DND-41 (cell line): ENCODE measurements around the gene SYCP1.
"Not testable (repeated sequence)": the region's sequence is repeated elsewhere in the genome, so short reads cannot be mapped to it uniquely, and the experiment has no call there.

ENCODE experiments used
- ATAC-seq: fragments of 200-7000 bp; cut with Tn5 transposase; 3 replicates; pipeline ENCODE4 v1.9.1; 2021; ENCODE audit warnings: low read depth; ENCODE audit not compliant: insufficient read depth
- DNase-seq: peaks from one replicate; pipeline ENCODE4 v3.0.0-alpha.2; 2020
- H2AFZ ChIP-seq: 2 replicates; pipeline ENCODE4 v1.6.0; 2012; ENCODE audit warnings: low read depth, low read length
- H3K27ac ChIP-seq: 2 replicates; pipeline ENCODE4 v1.5.1; 2012; ENCODE audit warnings: low read length, inconsistent platforms
- H3K27me3 ChIP-seq: fragments of 200-600 bp; sonication (generic); 2 replicates; pipeline ENCODE4 v1.6.0; 2012; ENCODE audit warnings: low read length, mild to moderate bottlenecking, inconsistent platforms; ENCODE audit not compliant: insufficient read depth, poor library complexity
- H3K36me3 ChIP-seq: 2 replicates; pipeline ENCODE4 v1.5.1; 2012; ENCODE audit warnings: low read length, inconsistent platforms; ENCODE audit not compliant: insufficient read depth
- H3K4me1 ChIP-seq: 2 replicates; pipeline ENCODE4 v1.5.1; 2012; ENCODE audit warnings: mild to moderate bottlenecking, low read length; ENCODE audit not compliant: insufficient read depth
- H3K4me2 ChIP-seq: 2 replicates; pipeline ENCODE4 v1.6.0; 2012; ENCODE audit warnings: mild to moderate bottlenecking, moderate library complexity, low read length, inconsistent platforms; ENCODE audit not compliant: insufficient read depth
- H3K4me3 ChIP-seq, 2 experiments: fragments of 200-600 bp in 1 of 2; shearing (Covaris generic) in 1 of 2; 2 replicates each; pipeline ENCODE4 v1.5.1; 2012 to 2016; ENCODE audit warnings: inconsistent platforms in 2 of 2, low read length in 2 of 2, mild to moderate bottlenecking in 2 of 2, low read depth in 1 of 2, moderate library complexity in 1 of 2
- H3K79me2 ChIP-seq: 2 replicates; pipeline ENCODE4 v1.6.0; 2012; ENCODE audit warnings: low read length, inconsistent platforms; ENCODE audit not compliant: insufficient read depth
- H3K9ac ChIP-seq: 2 replicates; pipeline ENCODE4 v1.6.0; 2012; ENCODE audit warnings: low read depth, mild to moderate bottlenecking, inconsistent platforms, low read length, moderate library complexity
- H3K9me3 ChIP-seq: 2 replicates; pipeline ENCODE4 v1.5.1; 2012; ENCODE audit warnings: low read length, moderate library complexity, mild to moderate bottlenecking, inconsistent platforms; ENCODE audit not compliant: insufficient read depth, severe bottlenecking
- H4K20me1 ChIP-seq: 2 replicates; pipeline ENCODE4 v1.6.0; 2012; ENCODE audit warnings: low read length; ENCODE audit not compliant: insufficient read depth
- EZH2 ChIP-seq: IDR thresholded peaks from 3 replicates; pipeline ENCODE4 v1.6.1; 2012; ENCODE audit warnings: borderline replicate concordance, low read depth, mild to moderate bottlenecking, moderate library complexity, low read length, inconsistent platforms; ENCODE audit not compliant: severe bottlenecking
- TF ChIP-seq, protein P1 (sequence below): IDR thresholded peaks from 2 replicates; pipeline ENCODE4 v1.5.1; 2012; ENCODE audit warnings: borderline replicate concordance, low read length, moderate library complexity, mild to moderate bottlenecking; ENCODE audit not compliant: poor library complexity, severe bottlenecking; ENCODE audit errors: extremely low read depth

Gene SYCP1

DNA sequence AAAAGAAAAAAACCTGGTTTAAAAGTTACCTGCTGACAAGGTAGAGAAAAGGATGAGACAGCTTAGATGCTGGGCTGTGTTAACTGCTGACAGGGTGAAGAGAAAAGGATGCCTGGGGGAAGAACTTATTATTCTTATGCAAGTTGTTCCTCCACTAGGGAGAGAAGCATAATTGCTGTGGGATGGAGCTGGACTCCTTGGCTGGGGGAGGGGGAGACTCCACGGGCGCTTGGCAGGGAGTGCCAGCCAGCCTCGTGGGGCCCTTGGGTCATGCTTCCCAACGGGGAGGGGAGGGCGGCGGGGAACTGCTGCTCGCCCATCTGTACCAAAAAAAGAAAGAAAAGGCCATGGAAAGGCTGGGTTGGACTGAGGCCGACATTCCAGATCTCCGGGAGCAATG lies 47.2 kb downstream of the SYCP1 start:
- H4K20me1 ChIP-seq, result no peaks in the 10 kb centered on the region
- H3K4me1 ChIP-seq, result no peaks in the 10 kb centered on the region
- no peaks in the 10 kb centered on the region for H3K27me3 ChIP-seq
- H3K4me2 ChIP-seq, result no peak overlapping the region
- no peak for DNase-seq
- H3K9me3 ChIP-seq, result no peaks in the 10 kb centered on the region
- H3K36me3 ChIP-seq, result no peaks in the 10 kb centered on the region
- H2AFZ ChIP-seq, result no peak overlapping the region
- TF ChIP-seq, protein P1, sequence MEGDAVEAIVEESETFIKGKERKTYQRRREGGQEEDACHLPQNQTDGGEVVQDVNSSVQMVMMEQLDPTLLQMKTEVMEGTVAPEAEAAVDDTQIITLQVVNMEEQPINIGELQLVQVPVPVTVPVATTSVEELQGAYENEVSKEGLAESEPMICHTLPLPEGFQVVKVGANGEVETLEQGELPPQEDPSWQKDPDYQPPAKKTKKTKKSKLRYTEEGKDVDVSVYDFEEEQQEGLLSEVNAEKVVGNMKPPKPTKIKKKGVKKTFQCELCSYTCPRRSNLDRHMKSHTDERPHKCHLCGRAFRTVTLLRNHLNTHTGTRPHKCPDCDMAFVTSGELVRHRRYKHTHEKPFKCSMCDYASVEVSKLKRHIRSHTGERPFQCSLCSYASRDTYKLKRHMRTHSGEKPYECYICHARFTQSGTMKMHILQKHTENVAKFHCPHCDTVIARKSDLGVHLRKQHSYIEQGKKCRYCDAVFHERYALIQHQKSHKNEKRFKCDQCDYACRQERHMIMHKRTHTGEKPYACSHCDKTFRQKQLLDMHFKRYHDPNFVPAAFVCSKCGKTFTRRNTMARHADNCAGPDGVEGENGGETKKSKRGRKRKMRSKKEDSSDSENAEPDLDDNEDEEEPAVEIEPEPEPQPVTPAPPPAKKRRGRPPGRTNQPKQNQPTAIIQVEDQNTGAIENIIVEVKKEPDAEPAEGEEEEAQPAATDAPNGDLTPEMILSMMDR, result no peak
- TF ChIP-seq EZH2, result no peak
- ATAC-seq, result no peak
- no peaks in the 10 kb centered on the region for H3K79me2 ChIP-seq
- H3K4me3 ChIP-seq, result no peak overlapping the region
- no peak overlapping the region for H3K9ac ChIP-seq
- no peak overlapping the region for H3K27ac ChIP-seq

DNA sequence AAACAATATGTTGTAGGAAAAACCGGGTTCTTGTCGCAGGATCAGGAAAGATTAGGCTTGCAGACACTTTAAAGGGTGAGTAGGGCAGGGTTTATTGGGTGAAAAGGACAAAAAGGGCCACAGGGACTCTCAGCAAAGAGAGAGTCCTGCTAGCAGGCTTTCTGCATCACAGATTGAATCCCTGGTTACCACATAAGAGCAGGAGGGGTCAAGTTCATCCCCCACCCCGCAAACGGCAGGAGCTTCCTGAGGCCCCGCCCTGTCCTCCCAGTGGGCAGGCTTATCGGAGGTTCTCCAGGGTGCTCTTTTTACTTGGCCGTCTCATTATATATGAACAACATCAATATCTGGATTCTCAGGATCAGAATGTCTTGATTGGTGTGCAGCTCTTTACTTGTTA lies 47.7 kb downstream of the SYCP1 start:
- H3K79me2 ChIP-seq, result no peaks in the 10 kb centered on the region
- ATAC-seq, result no peak
- H4K20me1 ChIP-seq, result no peaks in the 10 kb centered on the region
- H3K27me3 ChIP-seq, result no peaks in the 10 kb centered on the region
- no peaks in the 10 kb centered on the region for H3K36me3 ChIP-seq
- no peaks in the 10 kb centered on the region for H3K9me3 ChIP-seq
- H3K4me2 ChIP-seq, result no peak overlapping the region
- no peak overlapping the region for H2AFZ ChIP-seq
- no peak overlapping the region for H3K9ac ChIP-seq
- H3K4me1 ChIP-seq, result no peaks in the 10 kb centered on the region
- no peak overlapping the region for H3K4me3 ChIP-seq
- TF ChIP-seq, protein P1, result no peak
- no peak for TF ChIP-seq EZH2
- DNase-seq, result no peak
- H3K27ac ChIP-seq, result no peak overlapping the region

DNA sequence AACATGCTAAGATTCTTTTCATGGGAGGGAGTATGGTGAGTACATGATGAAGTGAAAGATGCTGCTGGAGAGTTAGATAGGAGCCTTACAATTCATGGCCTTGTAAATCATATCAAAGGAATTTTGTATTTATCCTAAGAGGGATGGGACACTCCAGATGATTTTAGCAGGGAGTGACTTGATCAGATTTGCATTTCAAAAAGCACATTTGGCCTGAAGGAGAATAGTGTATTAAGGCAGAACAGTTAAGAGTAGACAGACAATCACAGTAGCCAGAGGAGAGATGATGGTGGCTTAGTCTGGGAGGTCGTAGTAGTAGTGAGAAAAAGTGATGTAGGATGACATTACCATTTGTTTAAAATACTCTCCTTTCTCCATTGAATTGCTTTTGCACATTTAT lies 48.8 kb downstream of the SYCP1 start:
- H3K36me3 ChIP-seq, result no peaks in the 10 kb centered on the region
- H3K27me3 ChIP-seq, result no peaks in the 10 kb centered on the region
- no peaks in the 10 kb centered on the region for H4K20me1 ChIP-seq
- H3K79me2 ChIP-seq, result no peaks in the 10 kb centered on the region
- H3K9me3 ChIP-seq, result no peaks in the 10 kb centered on the region
- H3K27ac ChIP-seq, result no peak overlapping the region
- H3K4me2 ChIP-seq, result no peak overlapping the region
- no peak for ATAC-seq
- H3K4me3 ChIP-seq, result no peak overlapping the region
- TF ChIP-seq, protein P1, result no peak
- no peak for TF ChIP-seq EZH2
- no peak for DNase-seq
- no peak overlapping the region for H2AFZ ChIP-seq
- no peak overlapping the region for H3K9ac ChIP-seq
- no peaks in the 10 kb centered on the region for H3K4me1 ChIP-seq

DNA sequence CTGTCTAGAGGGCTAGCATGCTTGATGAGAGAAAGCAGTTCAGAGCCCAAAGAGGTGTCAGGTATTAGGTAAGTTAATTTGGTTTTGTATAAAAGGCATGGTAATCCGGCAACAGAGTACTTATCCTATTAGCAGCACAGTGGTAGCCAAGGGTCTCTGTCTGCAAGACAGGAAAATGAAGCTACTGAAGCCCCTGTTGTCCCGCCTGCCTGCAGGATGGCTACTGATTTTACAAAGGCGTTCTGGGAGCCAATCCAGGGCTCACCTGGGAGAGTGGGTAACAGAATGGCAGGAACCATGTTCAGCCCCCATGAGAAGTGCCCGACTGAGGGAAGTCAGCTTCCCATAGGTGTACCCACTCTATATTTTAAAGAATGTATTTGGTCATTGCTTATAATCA lies 61.1 kb downstream of the SYCP1 start:
- not testable (repeated sequence) for H3K27me3 ChIP-seq, H3K79me2 ChIP-seq, H3K4me1 ChIP-seq, H3K9me3 ChIP-seq, H3K36me3 ChIP-seq, H4K20me1 ChIP-seq, H2AFZ ChIP-seq, H3K27ac ChIP-seq, DNase-seq, H3K9ac ChIP-seq, H3K4me2 ChIP-seq, H3K4me3 ChIP-seq, ATAC-seq
